ENCODE data around the gene ADRA2C.

ADRA2C gene

GRCh38 chr4:3752022-3752421 is 14.2 kb upstream of the ADRA2C start:
- no peaks in the 10 kb centered on the region for H3K79me2 ChIP-seq (ENCODE audit: insufficient read depth, low read length)
- H3K27me3 ChIP-seq (ENCODE audit: insufficient read depth, low read length) = no peaks in the 10 kb centered on the region
- H3K36me3 ChIP-seq (ENCODE audit: insufficient read depth, low read length) = no peaks in the 10 kb centered on the region
- H3K27ac ChIP-seq (ENCODE audit: low read depth, low read length, poor library complexity, severe bottlenecking) = no peak overlapping the region
- no peak overlapping the region for H3K4me3 ChIP-seq (ENCODE audit: low read depth, low read length, poor library complexity, severe bottlenecking)
- no peak for TF ChIP-seq CTCF (IDR thresholded peaks at IDR 0.05; ENCODE audit: low read length)
- no peak for TF ChIP-seq EZH2 (IDR thresholded peaks at IDR 0.05; ENCODE audit: borderline replicate concordance, low read length)
- no peaks in the 10 kb centered on the region for H3K4me1 ChIP-seq (ENCODE audit: insufficient read depth, low read length, severe bottlenecking)
- no peaks in the 10 kb centered on the region for H4K20me1 ChIP-seq (ENCODE audit: insufficient read depth, low read length)
- H3F3A ChIP-seq (ENCODE audit: insufficient read depth, low read length) = no peaks in the 10 kb centered on the region
- H2AFZ ChIP-seq (ENCODE audit: low read length) = no peak overlapping the region
- H3K9ac ChIP-seq (ENCODE audit: low read length) = no peak overlapping the region
- no peaks in the 10 kb centered on the region for H3K9me2 ChIP-seq (ENCODE audit: low read depth, low read length)
- no peaks in the 10 kb centered on the region for H3K9me3 ChIP-seq (ENCODE audit: low read length)
- no peak overlapping the region for H3K4me2 ChIP-seq (ENCODE audit: low read length)

GRCh38 chr4:3753726-3754412 is 12.3 kb upstream of the ADRA2C start:
- Histone ChIP-seq H4K20me1 (ENCODE audit: insufficient read depth, low read length) (no peaks in the 10 kb centered on the region), H3K27me3 (ENCODE audit: insufficient read depth, low read length) (no peaks in the 10 kb centered on the region), H3K79me2 (ENCODE audit: insufficient read depth, low read length) (no peaks in the 10 kb centered on the region), H3F3A (ENCODE audit: insufficient read depth, low read length) (no peaks in the 10 kb centered on the region), H3K4me2 (ENCODE audit: low read length) (no peak overlapping the region), H3K9me2 (ENCODE audit: low read depth, low read length) (no peaks in the 10 kb centered on the region), H2AFZ (ENCODE audit: low read length) (no peak overlapping the region), H3K27ac (ENCODE audit: low read depth, low read length, poor library complexity, severe bottlenecking) (no peak overlapping the region), H3K9ac (ENCODE audit: low read length) (no peak overlapping the region), H3K9me3 (ENCODE audit: low read length) (no peaks in the 10 kb centered on the region), H3K4me1 (ENCODE audit: insufficient read depth, low read length, severe bottlenecking) (no peaks in the 10 kb centered on the region), H3K4me3 (ENCODE audit: low read depth, low read length, poor library complexity, severe bottlenecking) (no peak overlapping the region), H3K36me3 (ENCODE audit: insufficient read depth, low read length) (no peaks in the 10 kb centered on the region)
- TF ChIP-seq EZH2 (IDR thresholded peaks at IDR 0.05; ENCODE audit: borderline replicate concordance, low read length) (no peak), CTCF (IDR thresholded peaks at IDR 0.05; ENCODE audit: low read length) (no peak)

GRCh38 chr4:3756343-3757059 is 9.7 kb upstream of the ADRA2C start:
- Histone ChIP-seq H3K36me3 (ENCODE audit: insufficient read depth, low read length) (no peaks in the 10 kb centered on the region), H4K20me1 (ENCODE audit: insufficient read depth, low read length) (no peaks in the 10 kb centered on the region), H2AFZ (ENCODE audit: low read length) (no peak overlapping the region), H3K4me3 (ENCODE audit: low read depth, low read length, poor library complexity, severe bottlenecking) (no peak overlapping the region), H3K9me2 (ENCODE audit: low read depth, low read length) (no peaks in the 10 kb centered on the region), H3K4me2 (ENCODE audit: low read length) (no peak overlapping the region), H3K27ac (ENCODE audit: low read depth, low read length, poor library complexity, severe bottlenecking) (no peak overlapping the region), H3K27me3 (ENCODE audit: insufficient read depth, low read length) (no peaks in the 10 kb centered on the region), H3F3A (ENCODE audit: insufficient read depth, low read length) (no peaks in the 10 kb centered on the region), H3K9ac (ENCODE audit: low read length) (no peak overlapping the region), H3K9me3 (ENCODE audit: low read length) (no peaks in the 10 kb centered on the region), H3K4me1 (ENCODE audit: insufficient read depth, low read length, severe bottlenecking) (no peaks in the 10 kb centered on the region), H3K79me2 (ENCODE audit: insufficient read depth, low read length) (no peaks in the 10 kb centered on the region)
- TF ChIP-seq EZH2 (IDR thresholded peaks at IDR 0.05; ENCODE audit: borderline replicate concordance, low read length) = no peak
- TF ChIP-seq CTCF (IDR thresholded peaks at IDR 0.05; ENCODE audit: low read length) = no peak

All from OCI-LY1 (cell line).